ENCODE data around the gene RANBP6.
A peak's percentile ranks its signal among the peaks of the same experiment; 100 is the strongest.

Gene RANBP6

GRCh38 chr9:6007058-6007769 is 8.2 kb downstream of the RANBP6 start:
- H3K4me1 ChIP-seq (ENCODE audit: control insufficient read depth, insufficient read depth, low read length), result peaks cover 13% of the 10 kb centered on the region
- peak overlapping the region; percentile 86 for H3K27ac ChIP-seq (ENCODE audit: low read depth, low read length)
- H3K9ac ChIP-seq (ENCODE audit: low read depth, low read length), result peak overlapping the region; percentile 68; the same call in 1 of the 2 replicates
- no peaks in the 10 kb centered on the region for H3K9me3 ChIP-seq (ENCODE audit: control insufficient read depth, insufficient read depth, low read length)
- H3K27me3 ChIP-seq (ENCODE audit: control insufficient read depth, insufficient read depth, low read length), result no peaks in the 10 kb centered on the region
- H3K4me3 ChIP-seq (ENCODE audit: low read depth, low read length), result peak overlapping the region; percentile 87
- no peaks in the 10 kb centered on the region; the same call in none of the 2 replicates for H3K36me3 ChIP-seq (ENCODE audit: control insufficient read depth, insufficient read depth, low read length)

GRCh38 chr9:6006749-6007057 is 8.7 kb downstream of the RANBP6 start:
- Histone ChIP-seq H3K9ac (ENCODE audit: low read depth, low read length) (no peak overlapping the region), H3K27ac (ENCODE audit: low read depth, low read length) (peak overlapping the region; percentile 86), H3K4me1 (ENCODE audit: control insufficient read depth, insufficient read depth, low read length) (peaks cover 13% of the 10 kb centered on the region), H3K36me3 (ENCODE audit: control insufficient read depth, insufficient read depth, low read length) (no peaks in the 10 kb centered on the region; the same call in 1 of the 2 replicates), H3K27me3 (ENCODE audit: control insufficient read depth, insufficient read depth, low read length) (no peaks in the 10 kb centered on the region), H3K9me3 (ENCODE audit: control insufficient read depth, insufficient read depth, low read length) (no peaks in the 10 kb centered on the region), H3K4me3 (ENCODE audit: low read depth, low read length) (peak overlapping the region; percentile 87)

- H3K9ac ChIP-seq (ENCODE audit: low read depth, low read length), result no peak overlapping the region
- no peaks in the 10 kb centered on the region for H3K9me3 ChIP-seq (ENCODE audit: control insufficient read depth, insufficient read depth, low read length)
- no peaks in the 10 kb centered on the region for H3K27me3 ChIP-seq (ENCODE audit: control insufficient read depth, insufficient read depth, low read length)
- no peaks in the 10 kb centered on the region; the same call in 1 of the 2 replicates for H3K36me3 ChIP-seq (ENCODE audit: control insufficient read depth, insufficient read depth, low read length)
- no peak overlapping the region for H3K27ac ChIP-seq (ENCODE audit: low read depth, low read length)
- no peak overlapping the region for H3K4me3 ChIP-seq (ENCODE audit: low read depth, low read length)
- peaks cover 11% of the 10 kb centered on the region for H3K4me1 ChIP-seq (ENCODE audit: control insufficient read depth, insufficient read depth, low read length)
Observed at GRCh38 chr9:6000955-6001354, 14.5 kb downstream of the RANBP6 start.

- Histone ChIP-seq H3K36me3 (ENCODE audit: control insufficient read depth, insufficient read depth, low read length) (no peaks in the 10 kb centered on the region), H3K27ac (ENCODE audit: low read depth, low read length) (no peak overlapping the region), H3K9me3 (ENCODE audit: control insufficient read depth, insufficient read depth, low read length) (no peaks in the 10 kb centered on the region), H3K9ac (ENCODE audit: low read depth, low read length) (no peak overlapping the region), H3K4me3 (ENCODE audit: low read depth, low read length) (no peak overlapping the region), H3K27me3 (ENCODE audit: control insufficient read depth, insufficient read depth, low read length) (no peaks in the 10 kb centered on the region), H3K4me1 (ENCODE audit: control insufficient read depth, insufficient read depth, low read length) (peaks cover 8% of the 10 kb centered on the region; the same call in 1 of the 2 replicates)
Observed at GRCh38 chr9:5999443-6000101, 15.9 kb downstream of the RANBP6 start.

GRCh38 chr9:5994493-5994892 is 20.9 kb downstream of the RANBP6 start:
- Histone ChIP-seq H3K27me3 (ENCODE audit: control insufficient read depth, insufficient read depth, low read length) (no peaks in the 10 kb centered on the region), H3K9ac (ENCODE audit: low read depth, low read length) (no peak overlapping the region), H3K36me3 (ENCODE audit: control insufficient read depth, insufficient read depth, low read length) (no peaks in the 10 kb centered on the region), H3K4me1 (ENCODE audit: control insufficient read depth, insufficient read depth, low read length) (peaks cover 14% of the 10 kb centered on the region; the same call in 1 of the 2 replicates), H3K27ac (ENCODE audit: low read depth, low read length) (no peak overlapping the region), H3K9me3 (ENCODE audit: control insufficient read depth, insufficient read depth, low read length) (no peaks in the 10 kb centered on the region), H3K4me3 (ENCODE audit: low read depth, low read length) (no peak overlapping the region)

DNA sequence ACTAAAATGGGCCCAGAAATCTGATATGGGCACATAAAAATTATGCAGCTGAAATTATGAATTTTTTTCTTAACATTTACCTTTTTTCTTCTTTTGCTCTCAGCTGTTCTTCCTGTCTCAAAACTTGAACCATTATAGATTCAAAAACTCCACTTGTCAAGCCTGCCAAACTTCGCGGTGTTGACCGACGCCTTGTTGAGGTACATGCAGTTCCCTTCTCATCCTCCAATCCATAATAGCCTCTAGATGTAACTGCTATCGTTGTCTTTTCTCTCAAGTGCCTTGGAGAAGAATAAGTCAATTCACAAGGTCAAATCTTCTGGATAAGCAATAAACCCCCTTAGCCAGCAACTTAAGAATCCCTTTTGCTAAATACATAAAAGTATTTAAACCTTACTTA is 27.2 kb downstream of the RANBP6 start:
- no peaks in the 10 kb centered on the region for H3K27me3 ChIP-seq (ENCODE audit: control insufficient read depth, insufficient read depth, low read length)
- no peak overlapping the region for H3K4me3 ChIP-seq (ENCODE audit: low read depth, low read length)
- no peak overlapping the region for H3K27ac ChIP-seq (ENCODE audit: low read depth, low read length)
- no peaks in the 10 kb centered on the region for H3K9me3 ChIP-seq (ENCODE audit: control insufficient read depth, insufficient read depth, low read length)
- peaks cover 13% of the 10 kb centered on the region for H3K4me1 ChIP-seq (ENCODE audit: control insufficient read depth, insufficient read depth, low read length)
- no peak overlapping the region for H3K9ac ChIP-seq (ENCODE audit: low read depth, low read length)
- no peaks in the 10 kb centered on the region; the same call in 1 of the 2 replicates for H3K36me3 ChIP-seq (ENCODE audit: control insufficient read depth, insufficient read depth, low read length)

- H3K4me1 ChIP-seq (ENCODE audit: control insufficient read depth, insufficient read depth, low read length), result peaks cover 7% of the 10 kb centered on the region
- no peak overlapping the region for H3K27ac ChIP-seq (ENCODE audit: low read depth, low read length)
- H3K9ac ChIP-seq (ENCODE audit: low read depth, low read length), result no peak overlapping the region
- H3K27me3 ChIP-seq (ENCODE audit: control insufficient read depth, insufficient read depth, low read length), result no peaks in the 10 kb centered on the region
- H3K4me3 ChIP-seq (ENCODE audit: low read depth, low read length), result no peak overlapping the region
- H3K36me3 ChIP-seq (ENCODE audit: control insufficient read depth, insufficient read depth, low read length), result no peaks in the 10 kb centered on the region; the same call in 1 of the 2 replicates
- H3K9me3 ChIP-seq (ENCODE audit: control insufficient read depth, insufficient read depth, low read length), result no peaks in the 10 kb centered on the region
Observed at GRCh38 chr9:5983042-5983441, 32.4 kb downstream of the RANBP6 start.

- H3K9ac ChIP-seq (ENCODE audit: low read depth, low read length), result no peak overlapping the region
- no peaks in the 10 kb centered on the region; the same call in 1 of the 2 replicates for H3K36me3 ChIP-seq (ENCODE audit: control insufficient read depth, insufficient read depth, low read length)
- no peaks in the 10 kb centered on the region for H3K27me3 ChIP-seq (ENCODE audit: control insufficient read depth, insufficient read depth, low read length)
- H3K27ac ChIP-seq (ENCODE audit: low read depth, low read length), result no peak overlapping the region
- peaks cover 7% of the 10 kb centered on the region for H3K4me1 ChIP-seq (ENCODE audit: control insufficient read depth, insufficient read depth, low read length)
- H3K9me3 ChIP-seq (ENCODE audit: control insufficient read depth, insufficient read depth, low read length), result no peaks in the 10 kb centered on the region
- no peak overlapping the region for H3K4me3 ChIP-seq (ENCODE audit: low read depth, low read length)
Observed at GRCh38 chr9:5982317-5982716, 33.1 kb downstream of the RANBP6 start.

DNA sequence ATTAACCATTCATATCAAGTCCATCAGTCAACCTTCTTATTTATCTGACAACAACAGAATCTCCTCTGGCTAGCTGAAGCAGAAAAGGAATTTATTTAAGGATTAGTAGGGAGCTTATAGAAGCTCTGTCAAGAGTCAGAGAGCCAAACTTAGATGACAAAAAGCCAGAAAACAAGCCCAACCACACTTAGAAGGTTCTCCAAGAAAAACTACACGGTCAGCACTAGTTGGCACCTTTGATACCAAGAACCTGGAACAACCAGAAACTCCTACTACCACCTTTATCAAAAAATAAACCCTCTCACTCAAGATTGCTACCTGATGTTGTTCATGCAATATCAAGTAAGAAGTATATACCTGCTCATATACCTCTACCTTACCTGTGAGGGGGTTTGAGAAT is 36.9 kb downstream of the RANBP6 start:
- no peaks in the 10 kb centered on the region for H3K27me3 ChIP-seq (ENCODE audit: control insufficient read depth, insufficient read depth, low read length)
- H3K27ac ChIP-seq (ENCODE audit: low read depth, low read length), result no peak overlapping the region
- no peaks in the 10 kb centered on the region; the same call in 1 of the 2 replicates for H3K36me3 ChIP-seq (ENCODE audit: control insufficient read depth, insufficient read depth, low read length)
- H3K4me1 ChIP-seq (ENCODE audit: control insufficient read depth, insufficient read depth, low read length), result no peaks in the 10 kb centered on the region
- H3K9me3 ChIP-seq (ENCODE audit: control insufficient read depth, insufficient read depth, low read length), result no peaks in the 10 kb centered on the region
- H3K4me3 ChIP-seq (ENCODE audit: low read depth, low read length), result no peak overlapping the region
- no peak overlapping the region for H3K9ac ChIP-seq (ENCODE audit: low read depth, low read length)

DNA sequence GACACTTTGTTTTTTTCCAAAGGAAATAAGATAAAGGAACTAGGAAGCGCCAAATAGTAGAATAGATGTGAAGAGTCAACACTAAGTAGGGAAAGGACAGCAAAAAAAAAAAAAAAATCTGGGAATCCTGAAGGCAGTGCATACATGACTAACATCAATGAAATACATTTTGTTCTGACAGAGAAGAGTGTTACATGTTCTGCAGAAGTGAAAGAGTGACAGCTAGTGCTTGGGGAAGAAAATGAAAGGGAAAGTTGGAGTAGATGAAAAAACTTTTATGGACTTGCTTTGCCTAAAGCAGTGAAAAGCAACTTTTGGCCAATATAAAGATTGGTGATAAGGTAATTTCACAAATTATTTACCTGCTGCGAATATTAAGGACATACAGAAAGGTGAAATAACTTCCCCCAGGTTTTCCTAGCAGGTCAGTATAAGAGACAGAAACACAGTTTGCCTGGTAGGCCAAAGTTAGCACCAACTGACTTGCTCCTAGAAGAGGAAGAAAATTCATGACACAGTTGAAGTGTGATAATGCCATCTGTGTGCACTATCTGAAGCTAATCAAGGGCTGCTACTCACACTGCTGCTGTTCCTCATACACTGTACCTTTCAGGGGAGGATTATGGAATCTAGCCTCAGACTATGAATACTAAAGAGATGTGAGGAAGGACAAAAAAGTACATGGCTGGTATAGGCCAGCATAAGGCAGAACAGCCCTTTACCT is 38.6 kb downstream of the RANBP6 start:
- H3K9ac ChIP-seq (ENCODE audit: low read depth, low read length), result no peak overlapping the region
- H3K4me1 ChIP-seq (ENCODE audit: control insufficient read depth, insufficient read depth, low read length), result no peaks in the 10 kb centered on the region
- H3K4me3 ChIP-seq (ENCODE audit: low read depth, low read length), result no peak overlapping the region
- no peak overlapping the region for H3K27ac ChIP-seq (ENCODE audit: low read depth, low read length)
- H3K27me3 ChIP-seq (ENCODE audit: control insufficient read depth, insufficient read depth, low read length), result no peaks in the 10 kb centered on the region
- H3K36me3 ChIP-seq (ENCODE audit: control insufficient read depth, insufficient read depth, low read length), result no peaks in the 10 kb centered on the region; the same call in 1 of the 2 replicates
- no peaks in the 10 kb centered on the region for H3K9me3 ChIP-seq (ENCODE audit: control insufficient read depth, insufficient read depth, low read length)

DNA sequence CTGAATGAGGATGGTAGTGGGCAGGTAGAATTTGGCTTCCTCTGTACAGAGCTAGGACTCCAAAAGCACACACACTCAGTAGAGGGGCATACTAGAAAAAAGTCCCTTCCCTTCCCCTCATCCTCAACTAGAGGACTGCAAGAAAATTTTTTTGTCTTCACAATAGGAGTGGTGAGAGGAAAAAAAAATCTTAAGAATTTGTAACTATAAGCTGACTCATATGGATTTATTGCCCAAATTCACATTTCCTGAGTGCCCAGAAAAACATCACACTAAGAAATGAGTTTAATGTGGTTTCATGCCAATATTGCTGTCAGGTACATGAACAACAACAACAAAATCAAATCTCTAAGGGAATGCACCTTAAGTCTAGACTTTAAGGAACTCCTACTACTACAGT is 43.7 kb downstream of the RANBP6 start:
- Histone ChIP-seq H3K36me3 (ENCODE audit: control insufficient read depth, insufficient read depth, low read length) (no peaks in the 10 kb centered on the region; the same call in 1 of the 2 replicates), H3K4me3 (ENCODE audit: low read depth, low read length) (no peak overlapping the region)

More for the DNA sequence above, 43.7 kb downstream of the RANBP6 start:
- no peaks in the 10 kb centered on the region for H3K27me3 ChIP-seq (ENCODE audit: control insufficient read depth, insufficient read depth, low read length)
- H3K4me1 ChIP-seq (ENCODE audit: control insufficient read depth, insufficient read depth, low read length), result no peaks in the 10 kb centered on the region
- no peak overlapping the region for H3K27ac ChIP-seq (ENCODE audit: low read depth, low read length)
- H3K9me3 ChIP-seq (ENCODE audit: control insufficient read depth, insufficient read depth, low read length), result no peaks in the 10 kb centered on the region
- H3K9ac ChIP-seq (ENCODE audit: low read depth, low read length), result no peak overlapping the region
